PC-9 (cell line): ENCODE measurements around the gene SYNDIG1. TPM values are rescaled to one million over a fixed set of nuclear protein-coding genes. Genes with fewer than 3 reads are reported as not detected.

ENCODE experiments used
- BruUV-seq: library from RNA; stranded (reverse); fragments of 400-500 nt; replicated peaks from 2 replicates; lab custom pipeline; 2021; lab: Mats Ljungman, UMichigan
- CTCF ChIA-PET: fragments of 300-600 bp; sonication (Branson Sonifier 250); formaldehyde crosslinking; loops from one replicate; lab custom pipeline; 2022; ENCODE audit warnings: antibody characterized with exemption; lab: Charles Lee
- POLR2A ChIA-PET: fragments of 300-600 bp; sonication (Branson Sonifier 250); formaldehyde crosslinking; loops from one replicate; lab custom pipeline; 2022; ENCODE audit warnings: antibody characterized with exemption; ENCODE audit not compliant: unreplicated experiment; lab: Charles Lee
- DNase-seq, 2 experiments: peaks; one replicate each; pipeline versions ENCODE4 v3.0.0 to v3.0.0-alpha.2; 2015 to 2022; ENCODE audit warnings: mixed read lengths in 1 of 2
- H2AFZ ChIP-seq: fragments of 200-600 bp; sonication (generic); 2 replicates; pipeline ENCODE4 v1.8.1; 2017; ENCODE audit warnings: antibody characterized with exemption
- H3F3A ChIP-seq: fragments of 200-600 bp; sonication (generic); 2 replicates; pipeline ENCODE4 v1.8.1; 2017; ENCODE audit warnings: antibody characterized with exemption, mild to moderate bottlenecking, low read depth; ENCODE audit not compliant: insufficient read depth
- H3K27ac ChIP-seq: fragments of 200-600 bp; sonication (generic); 2 replicates; pipeline ENCODE4 v1.6.1; 2016; ENCODE audit warnings: mixed run types
- H3K27me3 ChIP-seq: fragments of 200-600 bp; sonication (generic); 2 replicates; pipeline ENCODE4 v1.6.1; 2016; ENCODE audit warnings: low read depth, mixed run types; ENCODE audit not compliant: insufficient read depth
- H3K36me3 ChIP-seq: fragments of 200-600 bp; sonication (generic); 2 replicates; pipeline ENCODE4 v1.6.1; 2016; ENCODE audit warnings: low read depth, mixed run types
- H3K4me1 ChIP-seq: fragments of 200-600 bp; sonication (generic); replicated peaks from 2 replicates; pipeline ENCODE4 v1.6.1; 2016; ENCODE audit warnings: mixed run types; ENCODE audit not compliant: insufficient read depth
- H3K4me2 ChIP-seq: fragments of 200-600 bp; sonication (generic); 2 replicates; pipeline ENCODE4 v1.6.1; 2017; ENCODE audit warnings: mixed run types
- H3K4me3 ChIP-seq: fragments of 200-600 bp; sonication (generic); 2 replicates; pipeline ENCODE4 v1.6.1; 2016; ENCODE audit warnings: mixed run types
- H3K79me2 ChIP-seq: fragments of 200-600 bp; sonication (generic); 2 replicates; pipeline ENCODE4 v1.6.1; 2017; ENCODE audit warnings: low read depth, mixed run types
- H3K9me2 ChIP-seq: fragments of 200-600 bp; sonication (generic); 2 replicates; pipeline ENCODE4 v1.8.1; 2017; ENCODE audit warnings: mild to moderate bottlenecking; ENCODE audit not compliant: insufficient read depth
- H3K9me3 ChIP-seq: fragments of 200-600 bp; sonication (generic); 2 replicates; pipeline ENCODE4 v1.8.1; 2016; ENCODE audit warnings: low read depth; ENCODE audit not compliant: insufficient read depth
- H4K20me1 ChIP-seq: fragments of 200-600 bp; sonication (generic); 2 replicates; pipeline ENCODE4 v1.8.1; 2017; ENCODE audit not compliant: insufficient read depth
- CTCF ChIP-seq: fragments of 200-600 bp; sonication (generic); conservative IDR thresholded peaks from 2 replicates; pipeline ENCODE4 v1.6.1; 2017; ENCODE audit warnings: mixed run types, antibody characterized with exemption, mild to moderate bottlenecking, moderate library complexity
- EZH2 ChIP-seq: fragments of 200-600 bp; sonication (generic); IDR thresholded peaks from 2 replicates; pipeline ENCODE4 v1.8.0; 2017; ENCODE audit warnings: antibody characterized with exemption, low read depth
- intact Hi-C: fragments of 100-400 bp; cut with micrococcal nuclease; formaldehyde crosslinking; loops from one replicate; pipeline ENCODE4 v1.10.0; 2022; ENCODE audit not compliant: unreplicated experiment
- total RNA-seq: library from RNA; stranded (reverse); gene quantifications from 2 replicates; pipeline ENCODE4 v1.2.3, GENCODE V29; 2021

The SYNDIG1 gene
- total RNA-seq, 1 experiment from 2014 or later, result 0.17 TPM

- H3K9me3 ChIP-seq, result peaks cover 2% of the 10 kb centered on the region; the same call in 1 of the 2 replicates
- no peak overlapping the region for H2AFZ ChIP-seq
- H3K4me1 ChIP-seq, result no peaks in the 10 kb centered on the region; the same call in 1 of the 2 replicates
- H3K79me2 ChIP-seq, result no peaks in the 10 kb centered on the region
- no peak for DNase-seq
- H3K36me3 ChIP-seq, result no peaks in the 10 kb centered on the region
- H3K9me2 ChIP-seq, result no peaks in the 10 kb centered on the region; the same call in 1 of the 2 replicates
- no TSS peak for BruUV-seq
- CTCF ChIA-PET, result no interaction called here
- intact Hi-C loops, result no loop called here
- no peak overlapping the region for H3K4me2 ChIP-seq
- POLR2A ChIA-PET, result no interaction called here
- TF ChIP-seq EZH2 (no peak), CTCF (no peak)
- H3K4me3 ChIP-seq, result no peak overlapping the region
- H3K27me3 ChIP-seq, result no peaks in the 10 kb centered on the region
- no peak overlapping the region for H3K27ac ChIP-seq
- H3F3A ChIP-seq, result no peaks in the 10 kb centered on the region
- no peaks in the 10 kb centered on the region for H4K20me1 ChIP-seq
Measured at GRCh38 chr20:24605937-24606455, 136.6 kb downstream of the SYNDIG1 start.

- Histone ChIP-seq H3K79me2 (no peaks in the 10 kb centered on the region), H3K27me3 (no peaks in the 10 kb centered on the region), H3K36me3 (no peaks in the 10 kb centered on the region), H3K4me2 (no peak overlapping the region), H3K4me3 (no peak overlapping the region), H4K20me1 (no peaks in the 10 kb centered on the region), H3F3A (no peaks in the 10 kb centered on the region), H3K4me1 (no peaks in the 10 kb centered on the region; the same call in 1 of the 2 replicates), H3K27ac (no peak overlapping the region), H2AFZ (no peak overlapping the region), H3K9me2 (no peaks in the 10 kb centered on the region; the same call in 1 of the 2 replicates), H3K9me3 (no peaks in the 10 kb centered on the region)
- TF ChIP-seq EZH2 (no peak), CTCF (no peak)
- CTCF ChIA-PET, result no interaction called here
- POLR2A ChIA-PET, result no interaction called here
- intact Hi-C loops, result no loop called here
- BruUV-seq, result no TSS peak
- DNase-seq, result no peak
Measured at GRCh38 chr20:24607402-24607801, 138.0 kb downstream of the SYNDIG1 start.

- Histone ChIP-seq H3K4me1 (no peaks in the 10 kb centered on the region; the same call in 1 of the 2 replicates), H3F3A (no peaks in the 10 kb centered on the region), H3K27me3 (no peaks in the 10 kb centered on the region), H3K27ac (no peak overlapping the region), H3K4me3 (no peak overlapping the region), H3K79me2 (no peaks in the 10 kb centered on the region), H3K4me2 (no peak overlapping the region), H3K9me2 (no peaks in the 10 kb centered on the region; the same call in 1 of the 2 replicates), H4K20me1 (no peaks in the 10 kb centered on the region), H3K36me3 (no peaks in the 10 kb centered on the region), H3K9me3 (no peaks in the 10 kb centered on the region), H2AFZ (no peak overlapping the region)
- no TSS peak for BruUV-seq
- TF ChIP-seq EZH2 (no peak), CTCF (no peak)
- CTCF ChIA-PET, result no interaction called here
- no peak for DNase-seq
- intact Hi-C loops, result no loop called here
- POLR2A ChIA-PET, result no interaction called here
Measured at GRCh38 chr20:24608926-24609667, 139.7 kb downstream of the SYNDIG1 start.
